ENCODE data around the gene SEMA4A.

Gene SEMA4A

DNA sequence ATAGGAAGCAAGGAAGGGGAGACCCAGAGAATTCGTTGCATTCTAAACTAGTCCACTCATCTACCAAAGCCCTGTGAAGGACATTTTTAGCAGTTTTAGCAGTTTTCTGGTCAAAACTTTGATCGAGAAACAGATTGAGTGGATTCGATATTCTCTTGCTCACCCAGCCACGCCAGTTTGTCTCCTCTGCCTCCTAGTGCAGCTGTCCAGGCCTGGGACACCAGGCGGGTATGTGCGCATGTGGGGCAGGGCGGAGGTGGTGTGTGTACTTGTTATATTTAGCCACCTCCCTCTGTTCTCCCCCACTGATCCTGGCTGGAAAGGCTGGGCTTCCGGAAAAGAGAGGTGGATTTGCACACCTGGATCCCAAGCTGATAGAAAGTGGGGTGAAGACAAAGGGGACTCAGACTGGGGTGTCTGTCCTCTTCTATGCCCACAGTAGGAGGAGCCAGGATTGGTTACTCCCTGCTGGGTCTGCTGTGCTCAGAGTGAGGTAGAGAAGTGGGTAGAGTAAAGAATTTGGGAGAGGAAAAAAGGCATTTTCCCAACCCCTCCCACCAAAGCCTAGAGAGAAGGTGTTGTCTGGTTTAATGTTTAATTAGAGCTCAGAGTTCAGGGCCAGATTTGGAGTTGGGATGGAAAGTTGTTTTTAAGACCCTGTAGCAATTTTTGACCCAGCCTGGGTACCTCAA, 35.1 kb upstream of the SEMA4A start:
- TF ChIP-seq SIN3A (IDR thresholded peaks at IDR 0.05; ENCODE audit: borderline replicate concordance, insufficient read depth, low read length): no peak
- TF ChIP-seq, protein P1, sequence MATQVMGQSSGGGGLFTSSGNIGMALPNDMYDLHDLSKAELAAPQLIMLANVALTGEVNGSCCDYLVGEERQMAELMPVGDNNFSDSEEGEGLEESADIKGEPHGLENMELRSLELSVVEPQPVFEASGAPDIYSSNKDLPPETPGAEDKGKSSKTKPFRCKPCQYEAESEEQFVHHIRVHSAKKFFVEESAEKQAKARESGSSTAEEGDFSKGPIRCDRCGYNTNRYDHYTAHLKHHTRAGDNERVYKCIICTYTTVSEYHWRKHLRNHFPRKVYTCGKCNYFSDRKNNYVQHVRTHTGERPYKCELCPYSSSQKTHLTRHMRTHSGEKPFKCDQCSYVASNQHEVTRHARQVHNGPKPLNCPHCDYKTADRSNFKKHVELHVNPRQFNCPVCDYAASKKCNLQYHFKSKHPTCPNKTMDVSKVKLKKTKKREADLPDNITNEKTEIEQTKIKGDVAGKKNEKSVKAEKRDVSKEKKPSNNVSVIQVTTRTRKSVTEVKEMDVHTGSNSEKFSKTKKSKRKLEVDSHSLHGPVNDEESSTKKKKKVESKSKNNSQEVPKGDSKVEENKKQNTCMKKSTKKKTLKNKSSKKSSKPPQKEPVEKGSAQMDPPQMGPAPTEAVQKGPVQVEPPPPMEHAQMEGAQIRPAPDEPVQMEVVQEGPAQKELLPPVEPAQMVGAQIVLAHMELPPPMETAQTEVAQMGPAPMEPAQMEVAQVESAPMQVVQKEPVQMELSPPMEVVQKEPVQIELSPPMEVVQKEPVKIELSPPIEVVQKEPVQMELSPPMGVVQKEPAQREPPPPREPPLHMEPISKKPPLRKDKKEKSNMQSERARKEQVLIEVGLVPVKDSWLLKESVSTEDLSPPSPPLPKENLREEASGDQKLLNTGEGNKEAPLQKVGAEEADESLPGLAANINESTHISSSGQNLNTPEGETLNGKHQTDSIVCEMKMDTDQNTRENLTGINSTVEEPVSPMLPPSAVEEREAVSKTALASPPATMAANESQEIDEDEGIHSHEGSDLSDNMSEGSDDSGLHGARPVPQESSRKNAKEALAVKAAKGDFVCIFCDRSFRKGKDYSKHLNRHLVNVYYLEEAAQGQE (IDR thresholded peaks at IDR 0.05; ENCODE audit: insufficient read depth in 1 of 2, low read depth in 2 of 2, low read length in 2 of 2): no peak
- TF ChIP-seq POLR2AphosphoS5 (IDR thresholded peaks at IDR 0.05; ENCODE audit: low read depth, low read length): no peak
- TF ChIP-seq FOXP2 (optimal IDR thresholded peaks at IDR 0.05; ENCODE audit: borderline replicate concordance, extremely low read depth, extremely low read length, insufficient read depth): no peak
- no peak for TF ChIP-seq TAF1 (IDR thresholded peaks at IDR 0.05; ENCODE audit: borderline replicate concordance, insufficient read depth, low read length)

GRCh38 chr1:156119503-156120209, 33.7 kb upstream of the SEMA4A start:
- no peak for TF ChIP-seq TAF1 (IDR thresholded peaks at IDR 0.05; ENCODE audit: borderline replicate concordance, insufficient read depth, low read length)
- TF ChIP-seq SIN3A (IDR thresholded peaks at IDR 0.05; ENCODE audit: borderline replicate concordance, insufficient read depth, low read length): 0 out of 2 replicates have a peak, but pooled peaks have one; percentile 11

- TF ChIP-seq TAF1 (IDR thresholded peaks at IDR 0.05; ENCODE audit: borderline replicate concordance, insufficient read depth, low read length): no peak
- TF ChIP-seq, protein P1 (IDR thresholded peaks at IDR 0.05; ENCODE audit: insufficient read depth in 1 of 2, low read depth in 2 of 2, low read length in 2 of 2): no peak
- no peak for TF ChIP-seq SIN3A (IDR thresholded peaks at IDR 0.05; ENCODE audit: borderline replicate concordance, insufficient read depth, low read length)
- TF ChIP-seq FOXP2 (optimal IDR thresholded peaks at IDR 0.05; ENCODE audit: borderline replicate concordance, extremely low read depth, extremely low read length, insufficient read depth): no peak
- no peak for TF ChIP-seq POLR2AphosphoS5 (IDR thresholded peaks at IDR 0.05; ENCODE audit: low read depth, low read length)
Observed at GRCh38 chr1:156120318-156120717, 33.1 kb upstream of the SEMA4A start.

GRCh38 chr1:156121457-156121856, 31.9 kb upstream of the SEMA4A start:
- TF ChIP-seq TAF1 (IDR thresholded peaks at IDR 0.05; ENCODE audit: borderline replicate concordance, insufficient read depth, low read length) (no peak), POLR2AphosphoS5 (IDR thresholded peaks at IDR 0.05; ENCODE audit: low read depth, low read length) (no peak), SIN3A (IDR thresholded peaks at IDR 0.05; ENCODE audit: borderline replicate concordance, insufficient read depth, low read length) (no peak), FOXP2 (optimal IDR thresholded peaks at IDR 0.05; ENCODE audit: borderline replicate concordance, extremely low read depth, extremely low read length, insufficient read depth) (no peak)
- TF ChIP-seq, protein P1 (IDR thresholded peaks at IDR 0.05; ENCODE audit: insufficient read depth in 1 of 2, low read depth in 2 of 2, low read length in 2 of 2): no peak

DNA sequence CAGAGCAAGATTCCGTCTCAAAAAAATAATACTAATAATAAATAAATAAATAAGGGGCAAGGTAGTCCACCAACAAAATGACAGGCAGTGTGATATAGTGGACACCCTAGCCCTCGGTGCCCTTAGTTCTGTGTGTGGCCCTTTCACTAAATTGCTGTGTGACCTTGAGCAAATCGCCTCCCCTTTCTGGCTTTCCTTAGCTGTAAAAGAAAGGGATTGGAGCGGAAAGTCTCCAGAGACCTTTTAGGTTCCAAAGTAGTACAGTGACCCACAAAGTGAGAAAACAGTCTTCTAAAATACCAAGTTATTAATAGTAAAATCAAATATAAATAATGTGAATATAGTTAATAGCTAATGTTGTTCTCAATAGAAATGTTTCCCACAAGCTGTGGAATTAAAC, 31.3 kb upstream of the SEMA4A start:
- TF ChIP-seq, protein P1 (IDR thresholded peaks at IDR 0.05; ENCODE audit: insufficient read depth in 1 of 2, low read depth in 2 of 2, low read length in 2 of 2): no peak
- TF ChIP-seq FOXP2 (optimal IDR thresholded peaks at IDR 0.05; ENCODE audit: borderline replicate concordance, extremely low read depth, extremely low read length, insufficient read depth) (no peak), TAF1 (IDR thresholded peaks at IDR 0.05; ENCODE audit: borderline replicate concordance, insufficient read depth, low read length) (no peak), SIN3A (IDR thresholded peaks at IDR 0.05; ENCODE audit: borderline replicate concordance, insufficient read depth, low read length) (no peak), POLR2AphosphoS5 (IDR thresholded peaks at IDR 0.05; ENCODE audit: low read depth, low read length) (no peak)

Data from PFSK-1 (cell line).